GM12864 (cell line): Measurements from ENCODE around the gene LOC128125822.
A peak's percentile ranks its signal among the peaks of the same experiment; 100 is the strongest.

Source experiments
- DNase-seq: peaks from one replicate; pipeline ENCODE4 v3.0.0-alpha.2; 2011; ENCODE audit warnings: low read depth
- H3K4me3 ChIP-seq: 2 replicates; pipeline ENCODE4 v1.5.1; 2011; ENCODE audit warnings: mild to moderate bottlenecking, low read depth, low read length, control low read depth
- TF ChIP-seq, protein P1 (sequence below): IDR thresholded peaks from 2 replicates; pipeline ENCODE4 v1.5.1; 2011; ENCODE audit warnings: low read depth, mild to moderate bottlenecking, moderate library complexity, low read length, control low read depth, inconsistent platforms; ENCODE audit errors: missing control alignments

LOC128125822 gene

DNA sequence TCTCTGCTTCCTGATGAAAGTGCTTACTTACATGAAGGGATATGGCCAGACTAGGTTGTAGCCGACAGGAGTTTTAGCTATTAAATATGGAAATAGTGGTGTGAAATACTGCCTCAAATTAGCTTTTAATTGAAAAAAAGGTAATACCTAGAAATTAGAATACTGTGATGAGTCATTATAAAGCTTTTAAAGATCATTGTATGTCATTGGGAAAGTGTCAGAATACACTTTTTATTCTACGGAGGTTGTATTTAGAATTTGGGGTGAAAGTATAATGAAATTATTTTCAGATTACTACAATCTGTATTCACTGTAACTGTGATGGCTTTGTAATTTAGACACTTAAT lies 2.2 kb downstream of the LOC128125822 start:
- DNase-seq, result no peak
- TF ChIP-seq, protein P1, sequence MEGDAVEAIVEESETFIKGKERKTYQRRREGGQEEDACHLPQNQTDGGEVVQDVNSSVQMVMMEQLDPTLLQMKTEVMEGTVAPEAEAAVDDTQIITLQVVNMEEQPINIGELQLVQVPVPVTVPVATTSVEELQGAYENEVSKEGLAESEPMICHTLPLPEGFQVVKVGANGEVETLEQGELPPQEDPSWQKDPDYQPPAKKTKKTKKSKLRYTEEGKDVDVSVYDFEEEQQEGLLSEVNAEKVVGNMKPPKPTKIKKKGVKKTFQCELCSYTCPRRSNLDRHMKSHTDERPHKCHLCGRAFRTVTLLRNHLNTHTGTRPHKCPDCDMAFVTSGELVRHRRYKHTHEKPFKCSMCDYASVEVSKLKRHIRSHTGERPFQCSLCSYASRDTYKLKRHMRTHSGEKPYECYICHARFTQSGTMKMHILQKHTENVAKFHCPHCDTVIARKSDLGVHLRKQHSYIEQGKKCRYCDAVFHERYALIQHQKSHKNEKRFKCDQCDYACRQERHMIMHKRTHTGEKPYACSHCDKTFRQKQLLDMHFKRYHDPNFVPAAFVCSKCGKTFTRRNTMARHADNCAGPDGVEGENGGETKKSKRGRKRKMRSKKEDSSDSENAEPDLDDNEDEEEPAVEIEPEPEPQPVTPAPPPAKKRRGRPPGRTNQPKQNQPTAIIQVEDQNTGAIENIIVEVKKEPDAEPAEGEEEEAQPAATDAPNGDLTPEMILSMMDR, result no peak
- peak overlapping the region; percentile 95 for H3K4me3 ChIP-seq

DNA sequence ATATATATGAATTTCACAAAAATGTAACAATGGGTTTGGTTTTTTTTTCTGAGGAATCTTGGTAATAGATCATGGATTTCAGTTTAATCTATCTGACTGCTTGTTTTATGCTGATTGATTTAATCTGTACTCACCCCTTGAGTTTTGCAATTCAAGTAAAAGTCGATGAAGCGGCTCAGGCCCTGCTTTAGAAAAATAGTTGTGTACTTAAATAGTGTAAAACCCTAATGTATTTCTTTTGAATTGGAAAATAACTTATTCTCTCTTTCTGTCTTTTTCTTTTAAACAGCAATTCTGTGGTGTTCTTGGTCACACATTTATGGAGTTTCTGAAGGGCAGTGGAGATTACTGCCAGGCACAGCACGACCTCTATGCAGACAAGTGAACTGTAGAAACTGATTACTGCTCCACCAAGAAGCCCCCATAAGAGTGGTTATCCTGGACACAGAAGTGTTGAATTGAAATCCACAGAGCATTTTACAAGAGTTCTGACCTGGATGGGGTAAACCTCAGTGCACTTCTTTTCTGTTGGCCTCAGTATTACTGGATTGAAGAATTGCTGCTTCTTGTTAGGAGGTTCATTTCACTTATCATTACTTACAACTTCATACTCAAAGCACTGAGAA lies 4.0 kb downstream of the LOC128125822 start:
- no peak overlapping the region for H3K4me3 ChIP-seq
- no peak for DNase-seq
- TF ChIP-seq, protein P1, result no peak

- no peak overlapping the region for H3K4me3 ChIP-seq
- TF ChIP-seq, protein P1, result no peak
Measured at GRCh38 chr6:63576985-63577712, 4.9 kb downstream of the LOC128125822 start.

DNA sequence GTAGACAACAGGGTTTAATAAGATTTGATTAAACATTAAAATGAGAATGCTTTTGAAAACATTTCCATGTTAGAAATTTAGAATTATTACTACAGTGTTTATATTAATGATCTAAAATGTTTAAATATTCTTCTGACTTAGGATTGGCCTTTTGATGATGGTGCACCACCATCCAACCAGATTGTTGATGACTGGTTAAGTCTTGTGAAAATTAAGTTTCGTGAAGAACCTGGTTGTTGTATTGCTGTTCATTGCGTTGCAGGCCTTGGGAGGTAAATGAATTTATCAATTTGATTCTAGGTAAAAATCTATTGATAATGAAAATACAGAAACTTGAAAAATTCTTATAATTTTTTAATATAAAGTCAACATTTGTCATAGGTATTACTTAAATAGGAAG lies 6.5 kb downstream of the LOC128125822 start:
- no peak overlapping the region for H3K4me3 ChIP-seq
- TF ChIP-seq, protein P1, result no peak
- DNase-seq, result no peak

More at GRCh38 chr6:63576985-63577712, 4.9 kb downstream of the LOC128125822 start:
- no peak for DNase-seq

DNA sequence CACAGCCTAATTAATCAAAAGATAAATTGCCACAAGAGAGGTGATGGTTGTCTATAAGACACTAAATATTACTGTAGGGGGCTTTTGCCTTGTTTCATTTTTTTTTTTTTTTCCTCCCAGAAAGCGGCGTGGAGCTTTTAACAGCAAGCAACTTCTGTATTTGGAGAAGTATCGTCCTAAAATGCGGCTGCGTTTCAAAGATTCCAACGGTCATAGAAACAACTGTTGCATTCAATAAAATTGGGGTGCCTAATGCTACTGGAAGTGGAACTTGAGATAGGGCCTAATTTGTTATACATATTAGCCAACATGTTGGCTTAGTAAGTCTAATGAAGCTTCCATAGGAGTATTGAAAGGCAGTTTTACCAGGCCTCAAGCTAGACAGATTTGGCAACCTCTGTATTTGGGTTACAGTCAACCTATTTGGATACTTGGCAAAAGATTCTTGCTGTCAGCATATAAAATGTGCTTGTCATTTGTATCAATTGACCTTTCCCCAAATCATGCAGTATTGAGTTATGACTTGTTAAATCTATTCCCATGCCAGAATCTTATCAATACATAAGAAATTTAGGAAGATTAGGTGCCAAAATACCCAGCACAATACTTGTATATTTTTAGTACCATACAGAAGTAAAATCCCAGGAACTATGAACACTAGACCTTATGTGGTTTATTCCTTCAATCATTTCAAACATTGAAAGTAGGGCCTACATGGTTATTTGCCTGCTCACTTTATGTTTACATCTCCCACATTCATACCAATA lies 7.8 kb downstream of the LOC128125822 start:
- no peak overlapping the region for H3K4me3 ChIP-seq
- TF ChIP-seq, protein P1, result no peak

GRCh38 chr6:63580704-63580961 lies 8.4 kb downstream of the LOC128125822 start:
- TF ChIP-seq, protein P1, result no peak
- DNase-seq, result no peak
- H3K4me3 ChIP-seq, result no peak overlapping the region

More for the DNA sequence above, 7.8 kb downstream of the LOC128125822 start:
- no peak for DNase-seq
